Neural crest cell (in vitro differentiated cells): Measurements from ENCODE around the gene SLC35A5. TPM values are rescaled to one million over a fixed set of nuclear protein-coding genes. Genes with fewer than 3 reads are reported as not detected.

ENCODE experiments used
- DNase-seq: peaks from one replicate; pipeline ENCODE4 v3.0.0; 2021; ENCODE audit warnings: low read depth, mixed read lengths, low spot score
- H3K27ac Mint-ChIP-seq: one replicate; pipeline ENCODE4 v1.8.0; 2021; ENCODE audit warnings: mild to moderate bottlenecking, mixed read lengths; ENCODE audit not compliant: unreplicated experiment
- H3K27me3 Mint-ChIP-seq: 2 replicates; pipeline ENCODE4 v1.8.0; 2021; ENCODE audit warnings: low read depth, mild to moderate bottlenecking, mixed read lengths
- H3K36me3 Mint-ChIP-seq: 2 replicates; pipeline ENCODE4 v1.8.0; 2021; ENCODE audit warnings: low read depth, mild to moderate bottlenecking, mixed read lengths
- H3K4me1 Mint-ChIP-seq: 2 replicates; pipeline ENCODE4 v1.8.0; 2021; ENCODE audit warnings: mixed read lengths
- H3K4me3 Mint-ChIP-seq: one replicate; pipeline ENCODE4 v1.8.0; 2021; ENCODE audit warnings: mild to moderate bottlenecking, mixed read lengths
- H3K9me3 Mint-ChIP-seq: 2 replicates; pipeline ENCODE4 v1.8.0; 2021; ENCODE audit warnings: mixed read lengths
- total RNA-seq: library from RNA; stranded (reverse); gene quantifications from 2 replicates; pipeline ENCODE4 v1.2.1, GENCODE V29; 2021
- TF ChIP-seq, protein P1 (sequence below): fragments of 200-600 bp; sonication (generic); conservative IDR thresholded peaks from 2 replicates; pipeline ENCODE4 v1.5.0; 2021; ENCODE audit warnings: antibody characterized with exemption, mild to moderate bottlenecking

The SLC35A5 gene
- total RNA-seq, 1 donor from 2014 or later, result 47.6 TPM

DNA sequence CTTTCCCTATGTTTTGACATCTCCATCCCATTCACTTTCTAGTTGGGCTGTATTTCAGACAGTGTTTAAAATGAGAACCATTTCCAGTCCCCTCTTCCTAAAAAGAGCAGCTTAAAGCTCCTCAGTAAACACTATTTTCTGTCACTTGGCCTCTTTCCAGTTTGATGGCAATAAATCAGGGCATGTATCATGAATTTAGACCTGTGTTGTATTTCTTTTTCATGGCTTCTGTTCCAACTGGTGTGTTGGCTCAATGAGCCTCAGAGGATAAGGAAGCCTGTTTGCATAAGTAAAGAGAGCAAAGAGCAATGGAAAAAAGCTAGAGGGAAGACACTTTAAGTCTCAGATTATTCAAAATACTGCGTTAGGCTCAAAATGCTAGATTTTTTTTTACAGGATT is 71.9 kb downstream of the SLC35A5 start:
- Mint-ChIP-seq H3K4me1 (peaks cover 62% of the 10 kb centered on the region), H3K27me3 (no peaks in the 10 kb centered on the region), H3K9me3 (peaks cover 2% of the 10 kb centered on the region), H3K36me3 (peaks cover 7% of the 10 kb centered on the region), H3K27ac (no peak overlapping the region), H3K4me3 (no peak overlapping the region)
- no peak for DNase-seq
- TF ChIP-seq, protein P1, sequence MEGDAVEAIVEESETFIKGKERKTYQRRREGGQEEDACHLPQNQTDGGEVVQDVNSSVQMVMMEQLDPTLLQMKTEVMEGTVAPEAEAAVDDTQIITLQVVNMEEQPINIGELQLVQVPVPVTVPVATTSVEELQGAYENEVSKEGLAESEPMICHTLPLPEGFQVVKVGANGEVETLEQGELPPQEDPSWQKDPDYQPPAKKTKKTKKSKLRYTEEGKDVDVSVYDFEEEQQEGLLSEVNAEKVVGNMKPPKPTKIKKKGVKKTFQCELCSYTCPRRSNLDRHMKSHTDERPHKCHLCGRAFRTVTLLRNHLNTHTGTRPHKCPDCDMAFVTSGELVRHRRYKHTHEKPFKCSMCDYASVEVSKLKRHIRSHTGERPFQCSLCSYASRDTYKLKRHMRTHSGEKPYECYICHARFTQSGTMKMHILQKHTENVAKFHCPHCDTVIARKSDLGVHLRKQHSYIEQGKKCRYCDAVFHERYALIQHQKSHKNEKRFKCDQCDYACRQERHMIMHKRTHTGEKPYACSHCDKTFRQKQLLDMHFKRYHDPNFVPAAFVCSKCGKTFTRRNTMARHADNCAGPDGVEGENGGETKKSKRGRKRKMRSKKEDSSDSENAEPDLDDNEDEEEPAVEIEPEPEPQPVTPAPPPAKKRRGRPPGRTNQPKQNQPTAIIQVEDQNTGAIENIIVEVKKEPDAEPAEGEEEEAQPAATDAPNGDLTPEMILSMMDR, result no peak

DNA sequence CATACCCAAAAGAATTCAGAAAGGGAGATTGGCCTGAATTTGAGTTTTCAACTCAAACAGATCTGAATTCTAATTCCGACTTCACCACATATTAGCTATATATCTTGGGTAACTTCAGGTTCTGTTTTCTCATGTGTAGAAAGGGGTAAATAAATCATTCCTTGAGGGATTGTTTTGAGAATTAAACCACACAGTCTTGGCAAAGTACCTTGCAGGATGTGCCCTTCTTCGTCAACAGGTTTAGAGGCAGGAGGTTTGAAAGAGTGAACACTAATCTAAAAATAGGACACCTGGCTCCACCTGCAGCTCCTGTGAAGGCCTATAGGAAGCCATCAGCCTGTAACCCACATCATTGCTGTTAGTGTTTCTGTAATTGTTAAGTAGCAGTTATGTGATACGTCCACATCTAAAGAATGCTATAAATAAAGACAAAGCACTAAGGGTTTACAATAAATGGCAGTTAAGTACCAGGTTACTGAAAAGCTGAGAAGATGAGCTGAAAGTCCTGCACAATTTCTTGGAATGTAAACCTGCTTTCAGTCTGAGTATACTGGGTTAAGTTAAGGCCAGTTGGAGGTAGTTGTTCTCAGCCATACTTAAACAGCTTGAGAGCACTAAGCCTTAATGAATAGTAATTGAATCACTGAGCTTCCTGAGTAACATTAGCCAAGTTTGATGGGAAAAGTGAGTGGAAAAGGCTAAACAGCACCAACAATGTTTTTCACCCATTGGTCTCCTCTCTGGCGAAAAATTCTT is 73.1 kb downstream of the SLC35A5 start:
- TF ChIP-seq, protein P1, result no peak

More for the DNA sequence above, 73.1 kb downstream of the SLC35A5 start:
- Mint-ChIP-seq H3K9me3 (peaks cover 2% of the 10 kb centered on the region), H3K27ac (no peak overlapping the region), H3K36me3 (peaks cover 12% of the 10 kb centered on the region), H3K4me3 (no peak overlapping the region), H3K4me1 (peaks cover 54% of the 10 kb centered on the region), H3K27me3 (no peaks in the 10 kb centered on the region)
- DNase-seq, result no peak

Other genes with a start within 250 kb of the SLC35A5 start
- gene CD200, start 228.9 kb upstream of the SLC35A5 start, total RNA-seq, result 66.7 and 67.0 TPM in 2 replicates
- gene BTLA, start 62.6 kb upstream of the SLC35A5 start, total RNA-seq, result not detected in 2 replicates
- 46.1 and 47.4 TPM in 2 replicates for gene ATG3, start 83 bp upstream of the SLC35A5 start, total RNA-seq
- 42.1 and 49.8 TPM in 2 replicates for gene CCDC80, start 79.1 kb downstream of the SLC35A5 start, total RNA-seq